ENCODE results near the gene TLDC2.

GRCh38 chr20:36855241-36855657, 20.7 kb upstream of the TLDC2 start:
- TF ChIP-seq EP300 (IDR thresholded peaks at IDR 0.05; ENCODE audit: borderline replicate concordance in 1 of 2, low read depth in 2 of 2, low read length in 2 of 2) (no peak), POLR2A (IDR thresholded peaks at IDR 0.05; ENCODE audit: control extremely low read depth in 1 of 2, low read depth in 2 of 2, low read length in 2 of 2) (no peak), CTCF (IDR thresholded peaks at IDR 0.05; ENCODE audit: control extremely low read depth in 1 of 3, insufficient read depth in 1 of 3, low read depth in 1 of 3, low read length in 3 of 3) (no peak), SP4 (IDR thresholded peaks at IDR 0.05; ENCODE audit: low read length) (no peak), TEAD4 (IDR thresholded peaks at IDR 0.05; ENCODE audit: low read depth, low read length) (no peak), ZNF274 (IDR thresholded peaks at IDR 0.05; ENCODE audit: borderline replicate concordance, extremely low read depth, low read length) (no peak), CHD2 (IDR thresholded peaks at IDR 0.05; ENCODE audit: low read length) (no peak), HDAC6 (IDR thresholded peaks at IDR 0.05; ENCODE audit: low read depth, low read length) (no peak), POLR2AphosphoS5 (IDR thresholded peaks at IDR 0.05; ENCODE audit: low read depth, low read length) (no peak), MAFK (IDR thresholded peaks at IDR 0.05; ENCODE audit: low read depth, low read length) (no peak)

All from H1 (cell line).